ENCODE measurements around the gene ZNF227. TPM values are rescaled to one million over a fixed set of nuclear protein-coding genes. Genes with fewer than 3 reads are reported as not detected.
"Not testable (repeated sequence)": the region's sequence is repeated elsewhere in the genome, so short reads cannot be mapped to it uniquely, and the experiment has no call there.

Gene ZNF227
- total and polyA plus RNA-seq, 7 donors = 2.5 to 15.0 (median 10.9) TPM

DNA sequence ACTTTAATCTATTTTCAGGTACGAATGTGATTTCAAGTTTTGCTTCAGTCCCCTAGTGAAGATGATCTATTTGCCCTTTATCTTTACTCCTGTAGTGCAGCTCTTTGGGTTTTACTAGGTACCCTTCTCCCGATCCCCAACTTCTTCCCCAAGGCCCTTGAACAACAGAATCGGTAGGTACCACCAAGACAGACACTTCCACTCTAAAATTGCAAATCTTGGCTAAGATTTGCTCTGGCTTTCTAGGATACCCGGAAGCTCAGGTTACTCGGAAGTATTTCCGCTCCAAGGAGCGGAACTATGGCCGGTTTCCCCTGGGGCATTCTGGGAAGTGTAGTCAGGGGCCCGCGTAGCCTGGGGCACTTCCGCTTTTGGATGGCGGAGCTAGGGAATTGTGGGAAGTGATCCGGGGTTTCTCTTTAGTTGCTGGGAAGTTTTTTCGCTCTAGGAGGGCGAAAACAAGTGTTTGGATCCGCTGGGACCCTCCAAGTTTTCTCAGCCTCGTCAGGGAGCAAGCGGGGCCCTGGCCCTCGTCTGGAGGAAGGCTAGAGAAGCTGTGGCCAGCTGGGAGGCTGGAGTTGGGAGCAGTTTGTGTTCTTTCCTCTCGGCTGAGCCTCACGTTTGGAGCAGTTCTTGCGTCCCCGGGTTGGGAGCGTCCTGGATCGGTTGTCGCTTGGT lies 5.1 kb upstream of the ZNF227 start:
- peaks cover 0 to 7% (median 0%) of the 10 kb centered on the region in 4 donors for H3K4me1 ChIP-seq
- no peaks in the 10 kb centered on the region for H3K36me3 ChIP-seq
- DNase-seq = peak; percentile 92
- TF ChIP-seq EP300 (IDR thresholded peaks at IDR 0.05) = no peak
- peak; percentile 15 to 81 (median 60) for TF ChIP-seq POLR2AphosphoS5 (IDR thresholded peaks at IDR 0.05)
- no peak for TF ChIP-seq POLR2A (IDR thresholded peaks at IDR 0.05)
- intact Hi-C loops (cut with DNase I) = loop anchor here (5.0 kb wide), 1 partner anchor 95 kb away; the partner anchor contains the start of gene ZNF225
- WGBS, 2 donors = 4% methylated on average over 26 of the region's 26 CpGs
- peaks cover 0 to 7% (median 2%) of the 10 kb centered on the region in 4 donors for H3K9me3 ChIP-seq
- H3K27ac ChIP-seq = peak overlapping the region; percentile 78 to 93 (median 87)
- H3K27me3 ChIP-seq = no peaks in the 10 kb centered on the region
- H3K4me3 ChIP-seq = peak overlapping the region; percentile 34 to 77 (median 66)

DNA sequence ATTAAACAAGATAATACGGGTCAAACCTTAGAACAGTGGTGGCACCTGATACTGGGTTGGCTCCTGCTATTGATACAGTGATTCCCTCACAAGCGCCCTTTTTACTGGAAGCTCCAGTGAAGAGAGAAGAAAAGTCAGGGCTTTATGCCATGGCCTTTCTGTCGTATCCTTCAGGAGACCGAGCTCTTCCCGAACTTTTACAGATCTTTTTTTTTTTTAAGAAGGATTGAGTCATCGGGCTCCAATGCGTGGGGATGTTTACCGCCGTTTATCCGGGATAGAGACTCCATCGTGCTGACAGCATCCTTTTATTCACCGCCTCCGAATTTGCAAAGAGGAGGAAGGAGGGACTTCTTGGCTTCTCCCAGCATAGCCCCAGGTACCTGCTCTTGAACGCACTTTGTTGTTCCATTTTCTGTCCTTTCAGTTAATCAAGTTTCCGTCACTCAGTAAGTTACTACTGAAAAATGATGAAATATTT lies 574 bp downstream of the ZNF227 start:
- Histone ChIP-seq H3K4me1 (peaks cover 0 to 12% (median 6%) of the 10 kb centered on the region in 4 donors), H3K4me3 (peak overlapping the region; percentile 57 to 75 (median 72)), H3K36me3 (peaks cover 5 to 40% (median 9%) of the 10 kb centered on the region in 4 donors), H3K27me3 (no peaks in the 10 kb centered on the region), H3K9me3 (no peaks in the 10 kb centered on the region), H3K27ac (peak overlapping the region; percentile 83 to 93 (median 86))
- 5 to 6% methylated on average over 15 of the region's 15 CpGs for WGBS, 2 donors
- TF ChIP-seq POLR2A (IDR thresholded peaks at IDR 0.05) (no peak), EP300 (IDR thresholded peaks at IDR 0.05) (no peak), POLR2AphosphoS5 (IDR thresholded peaks at IDR 0.05) (no peak)
- TF ChIP-seq, protein P1, sequence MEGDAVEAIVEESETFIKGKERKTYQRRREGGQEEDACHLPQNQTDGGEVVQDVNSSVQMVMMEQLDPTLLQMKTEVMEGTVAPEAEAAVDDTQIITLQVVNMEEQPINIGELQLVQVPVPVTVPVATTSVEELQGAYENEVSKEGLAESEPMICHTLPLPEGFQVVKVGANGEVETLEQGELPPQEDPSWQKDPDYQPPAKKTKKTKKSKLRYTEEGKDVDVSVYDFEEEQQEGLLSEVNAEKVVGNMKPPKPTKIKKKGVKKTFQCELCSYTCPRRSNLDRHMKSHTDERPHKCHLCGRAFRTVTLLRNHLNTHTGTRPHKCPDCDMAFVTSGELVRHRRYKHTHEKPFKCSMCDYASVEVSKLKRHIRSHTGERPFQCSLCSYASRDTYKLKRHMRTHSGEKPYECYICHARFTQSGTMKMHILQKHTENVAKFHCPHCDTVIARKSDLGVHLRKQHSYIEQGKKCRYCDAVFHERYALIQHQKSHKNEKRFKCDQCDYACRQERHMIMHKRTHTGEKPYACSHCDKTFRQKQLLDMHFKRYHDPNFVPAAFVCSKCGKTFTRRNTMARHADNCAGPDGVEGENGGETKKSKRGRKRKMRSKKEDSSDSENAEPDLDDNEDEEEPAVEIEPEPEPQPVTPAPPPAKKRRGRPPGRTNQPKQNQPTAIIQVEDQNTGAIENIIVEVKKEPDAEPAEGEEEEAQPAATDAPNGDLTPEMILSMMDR (IDR thresholded peaks at IDR 0.05) = no peak
- intact Hi-C loops (cut with DNase I) = loop anchor here (2.0 to 10.0 kb wide), 5 partner anchors 48 to 161 kb away; partner anchors contain the start of genes ZNF112, ZNF223, ZNF224 and ZNF226
- DNase-seq = no peak

DNA sequence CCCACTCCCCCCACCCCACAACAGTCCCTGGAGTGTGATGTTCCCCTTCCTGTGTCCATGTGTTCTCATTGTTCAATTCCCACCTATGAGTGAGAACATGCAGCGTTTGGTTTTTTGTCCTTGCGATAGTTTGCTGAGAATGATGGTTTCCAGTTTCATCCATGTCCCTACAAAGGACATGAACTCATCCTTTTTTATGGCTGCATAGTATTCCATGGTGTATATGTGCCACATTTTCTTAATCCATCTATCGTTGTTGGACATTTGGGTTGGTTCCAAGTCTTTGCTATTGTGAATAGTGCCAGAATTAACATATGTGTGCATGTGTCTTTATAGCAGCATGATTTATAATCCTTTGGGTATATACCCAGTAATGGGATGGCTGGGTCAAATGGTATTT lies 7.6 kb downstream of the ZNF227 start:
- intact Hi-C loops (cut with DNase I) = loop anchor here (5.0 to 10.0 kb wide), 2 partner anchors 125 to 213 kb away; partner anchors contain the start of gene ZNF224
- not testable (repeated sequence) for H3K27me3 ChIP-seq, H3K4me1 ChIP-seq, DNase-seq, H3K27ac ChIP-seq, H3K4me3 ChIP-seq, H3K9me3 ChIP-seq
- 93 to 96% methylated on average over 3 of the region's 3 CpGs for WGBS, 2 donors
- peaks cover 7 to 51% (median 19%) of the 10 kb centered on the region in 4 donors for H3K36me3 ChIP-seq

DNA sequence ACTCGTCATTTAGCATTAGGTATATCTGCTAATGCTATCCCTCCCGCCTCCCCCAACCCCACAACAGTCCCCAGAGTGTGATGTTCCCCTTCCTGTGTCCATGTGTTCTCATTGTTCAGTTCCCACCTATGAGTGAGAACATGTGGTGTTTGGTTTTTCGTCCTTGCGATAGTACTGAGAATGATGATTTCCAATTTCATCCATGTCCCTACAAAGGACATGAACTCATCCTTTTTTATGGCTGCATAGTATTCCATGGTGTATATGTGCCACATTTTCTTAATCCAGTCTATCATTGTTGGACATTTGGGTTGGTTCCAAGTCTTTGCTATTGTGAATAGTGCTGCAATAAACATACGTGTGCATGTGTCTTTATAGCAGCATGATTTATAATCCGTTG lies 8.4 kb downstream of the ZNF227 start:
- peaks cover 7 to 47% (median 20%) of the 10 kb centered on the region in 4 donors for H3K36me3 ChIP-seq
- H3K4me1 ChIP-seq; H3K27me3 ChIP-seq; H3K4me3 ChIP-seq; DNase-seq; H3K27ac ChIP-seq; intact Hi-C loops (cut with DNase I); H3K9me3 ChIP-seq: not testable (repeated sequence)
- 93 to 95% methylated on average over 6 of the region's 6 CpGs for WGBS, 2 donors

DNA sequence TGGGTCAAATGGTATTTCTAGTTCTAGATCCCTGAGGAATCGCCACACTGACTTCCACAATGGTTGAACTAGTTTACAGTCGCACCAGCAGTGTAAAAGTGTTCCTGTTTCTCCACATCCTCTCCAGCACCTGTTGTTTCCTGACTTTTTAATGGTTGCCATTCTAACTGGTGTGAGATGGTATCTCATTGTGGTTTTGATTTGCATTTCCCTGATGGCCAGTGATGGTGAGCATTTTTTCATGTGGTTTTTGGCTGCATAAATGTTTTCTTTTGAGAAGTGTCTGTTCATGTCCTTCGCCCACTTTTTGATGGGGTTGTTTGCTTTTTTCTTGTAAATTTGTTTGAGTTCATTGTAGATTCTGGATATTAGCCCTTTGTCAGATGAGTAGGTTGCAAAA lies 9.0 kb downstream of the ZNF227 start:
- H3K27me3 ChIP-seq = not testable (repeated sequence)
- peaks cover 7 to 47% (median 23%) of the 10 kb centered on the region in 4 donors for H3K36me3 ChIP-seq

DNA sequence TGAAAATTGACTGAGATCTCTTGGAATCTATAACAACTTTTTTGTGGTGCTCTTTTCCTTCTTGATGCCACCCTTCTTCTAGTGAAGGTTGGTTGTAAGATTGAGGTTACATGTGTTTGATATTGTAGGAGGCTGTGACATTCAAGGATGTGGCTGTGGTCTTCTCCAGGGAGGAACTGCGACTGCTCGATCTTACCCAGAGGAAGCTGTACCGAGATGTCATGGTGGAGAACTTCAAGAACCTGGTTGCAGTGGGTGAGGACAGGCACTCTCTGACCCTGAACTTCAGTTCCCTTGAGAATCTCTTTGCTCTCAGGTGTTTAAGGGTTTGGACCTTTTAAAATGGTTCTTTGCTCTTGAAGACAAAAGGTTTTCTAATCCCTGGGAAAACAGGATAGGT lies 16.0 kb downstream of the ZNF227 start:
- intact Hi-C loops (cut with DNase I) = no loop called here
- no peak for TF ChIP-seq POLR2AphosphoS5 (IDR thresholded peaks at IDR 0.05)
- no peak overlapping the region for H3K27ac ChIP-seq
- no peak for DNase-seq
- H3K9me3 ChIP-seq = peaks cover 3 to 19% (median 11%) of the 10 kb centered on the region in 4 donors
- no peak overlapping the region for H3K4me3 ChIP-seq
- H3K36me3 ChIP-seq = peaks cover 46 to 78% (median 65%) of the 10 kb centered on the region in 4 donors
- no peaks in the 10 kb centered on the region for H3K4me1 ChIP-seq
- no peaks in the 10 kb centered on the region for H3K27me3 ChIP-seq
- 85 to 96% methylated on average over 3 of the region's 3 CpGs for WGBS, 2 donors

More for the DNA sequence above, 9.0 kb downstream of the ZNF227 start:
- WGBS, 2 donors = 98% methylated on average over 3 of the region's 3 CpGs
- DNase-seq; H3K4me1 ChIP-seq; H3K4me3 ChIP-seq; intact Hi-C loops (cut with DNase I); H3K27ac ChIP-seq; H3K9me3 ChIP-seq: not testable (repeated sequence)

DNA sequence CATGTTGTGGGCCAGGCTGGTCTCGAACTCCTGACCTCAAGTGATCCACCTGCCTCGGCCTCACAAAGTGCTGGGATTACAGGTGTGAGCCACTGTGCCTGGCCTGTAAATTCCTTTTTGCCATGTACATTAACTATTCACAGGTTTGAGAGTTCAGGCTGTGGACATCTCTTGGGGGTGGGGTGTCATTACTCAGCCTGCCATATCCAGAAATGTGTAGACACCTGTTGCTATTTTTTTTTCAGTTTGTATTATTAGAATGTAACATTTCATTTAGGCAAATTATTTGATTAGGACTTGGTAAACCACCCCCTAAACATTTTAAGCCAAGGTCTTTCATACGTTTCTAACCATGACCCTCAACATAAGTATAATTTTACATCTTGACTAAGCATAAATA lies 20.5 kb downstream of the ZNF227 start:
- 96 to 98% methylated on average over 3 of the region's 3 CpGs for WGBS, 2 donors
- Histone ChIP-seq H3K4me1 (no peaks in the 10 kb centered on the region), H3K27me3 (no peaks in the 10 kb centered on the region), H3K36me3 (peaks cover 78 to 100% (median 88%) of the 10 kb centered on the region in 4 donors), H3K9me3 (peaks cover 27 to 51% (median 31%) of the 10 kb centered on the region in 4 donors), H3K4me3 (no peak overlapping the region), H3K27ac (no peak overlapping the region)
- TF ChIP-seq EP300 (IDR thresholded peaks at IDR 0.05) = no peak
- no peak for TF ChIP-seq POLR2A (IDR thresholded peaks at IDR 0.05)
- TF ChIP-seq, protein P1 (IDR thresholded peaks at IDR 0.05) = no peak
- TF ChIP-seq POLR2AphosphoS5 (IDR thresholded peaks at IDR 0.05) = no peak
- intact Hi-C loops (cut with DNase I) = no loop called here
- no peak for DNase-seq

Measured in sigmoid colon (tissue), 7 donors.